RWPE1 (cell line): ENCODE data around the gene CDKAL1.

Source experiments
- CTCF ChIA-PET: fragments of 350-600 bp; sonication (Branson Sonifier 250); formaldehyde crosslinking; extraction: SDS; loops from one replicate; lab custom pipeline; 2021; lab: Yijun Ruan, JAX
- POLR2A ChIA-PET: fragments of 400-600 bp; formaldehyde crosslinking; extraction: SDS; loops from one replicate; lab custom pipeline; 2020; ENCODE audit warnings: antibody characterized with exemption; ENCODE audit not compliant: low non-redundant PET; lab: Yijun Ruan, JAX
- DNase-seq: peaks from one replicate; pipeline ENCODE4 v3.0.0; 2012; ENCODE audit warnings: low spot score
- H3K27ac ChIP-seq: fragments of 450-650 bp; 2 replicates; pipeline ENCODE4 v1.5.1; 2017
- CTCF ChIP-seq: fragments of 450-650 bp; conservative IDR thresholded peaks from 2 replicates; pipeline ENCODE4 v1.5.1; 2017; ENCODE audit warnings: low read depth, mild to moderate bottlenecking

The CDKAL1 gene

GRCh38 chr6:21135484-21136013, 601.3 kb downstream of the CDKAL1 start:
- POLR2A ChIA-PET = no interaction called here
- no peak for DNase-seq
- CTCF ChIA-PET = no interaction called here
- no peak overlapping the region for H3K27ac ChIP-seq
- TF ChIP-seq CTCF = no peak

- TF ChIP-seq CTCF = no peak
- no peak for DNase-seq
- no peak overlapping the region for H3K27ac ChIP-seq
- CTCF ChIA-PET = no interaction called here
- POLR2A ChIA-PET = no interaction called here
These were observed 603.6 kb downstream of the CDKAL1 start for GRCh38 chr6:21137700-21138335.

- H3K27ac ChIP-seq = no peak overlapping the region
- CTCF ChIA-PET = no interaction called here
- DNase-seq = no peak
- TF ChIP-seq CTCF = no peak
- POLR2A ChIA-PET = no interaction called here
These were observed 604.2 kb downstream of the CDKAL1 start for GRCh38 chr6:21138336-21139069.

- ChIA-PET CTCF (no interaction called here), POLR2A (no interaction called here)
- no peak for TF ChIP-seq CTCF
- DNase-seq = no peak
- H3K27ac ChIP-seq = no peak overlapping the region
These were observed 606.7 kb downstream of the CDKAL1 start for GRCh38 chr6:21140966-21141365.

- POLR2A ChIA-PET = no interaction called here
- H3K27ac ChIP-seq = no peak overlapping the region
- TF ChIP-seq CTCF = no peak
- CTCF ChIA-PET = interaction anchor here (0.7 kb wide), 1 partner anchor 430 kb away, joined by 3 read pairs; no protein-coding TSS in a partner anchor
- DNase-seq = no peak
These were observed 607.5 kb downstream of the CDKAL1 start for GRCh38 chr6:21141616-21142303.

GRCh38 chr6:21142741-21143140, 608.5 kb downstream of the CDKAL1 start:
- TF ChIP-seq CTCF = no peak
- no peak for DNase-seq
- no peak overlapping the region for H3K27ac ChIP-seq
- ChIA-PET POLR2A (no interaction called here), CTCF (interaction anchor here (0.6 kb wide), 1 partner anchor 342 kb away, joined by 3 read pairs; no protein-coding TSS in a partner anchor)
